ENCODE results near the gene COA3.

Gene COA3

DNA sequence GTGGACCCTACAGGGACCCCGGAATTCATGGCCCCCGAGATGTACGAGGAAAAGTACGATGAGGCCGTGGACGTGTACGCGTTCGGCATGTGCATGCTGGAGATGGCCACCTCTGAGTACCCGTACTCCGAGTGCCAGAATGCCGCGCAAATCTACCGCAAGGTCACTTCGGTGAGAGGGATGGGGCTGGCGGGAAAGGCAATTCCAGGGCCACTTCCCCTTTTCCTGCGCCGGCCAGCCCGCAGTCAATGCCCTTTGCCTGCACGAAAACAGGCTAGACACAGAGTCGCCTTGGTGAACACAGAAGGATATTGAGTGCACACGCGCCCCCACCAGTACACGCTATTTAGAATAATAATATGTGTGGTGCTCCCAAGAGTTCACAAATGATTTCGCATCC is 14.1 kb downstream of the COA3 start:
- TF ChIP-seq, protein P1, sequence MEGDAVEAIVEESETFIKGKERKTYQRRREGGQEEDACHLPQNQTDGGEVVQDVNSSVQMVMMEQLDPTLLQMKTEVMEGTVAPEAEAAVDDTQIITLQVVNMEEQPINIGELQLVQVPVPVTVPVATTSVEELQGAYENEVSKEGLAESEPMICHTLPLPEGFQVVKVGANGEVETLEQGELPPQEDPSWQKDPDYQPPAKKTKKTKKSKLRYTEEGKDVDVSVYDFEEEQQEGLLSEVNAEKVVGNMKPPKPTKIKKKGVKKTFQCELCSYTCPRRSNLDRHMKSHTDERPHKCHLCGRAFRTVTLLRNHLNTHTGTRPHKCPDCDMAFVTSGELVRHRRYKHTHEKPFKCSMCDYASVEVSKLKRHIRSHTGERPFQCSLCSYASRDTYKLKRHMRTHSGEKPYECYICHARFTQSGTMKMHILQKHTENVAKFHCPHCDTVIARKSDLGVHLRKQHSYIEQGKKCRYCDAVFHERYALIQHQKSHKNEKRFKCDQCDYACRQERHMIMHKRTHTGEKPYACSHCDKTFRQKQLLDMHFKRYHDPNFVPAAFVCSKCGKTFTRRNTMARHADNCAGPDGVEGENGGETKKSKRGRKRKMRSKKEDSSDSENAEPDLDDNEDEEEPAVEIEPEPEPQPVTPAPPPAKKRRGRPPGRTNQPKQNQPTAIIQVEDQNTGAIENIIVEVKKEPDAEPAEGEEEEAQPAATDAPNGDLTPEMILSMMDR (IDR thresholded peaks at IDR 0.05) = no peak

GRCh38 chr17:42783791-42784138 is 14.7 kb downstream of the COA3 start:
- TF ChIP-seq, protein P1 (IDR thresholded peaks at IDR 0.05) = no peak

DNA sequence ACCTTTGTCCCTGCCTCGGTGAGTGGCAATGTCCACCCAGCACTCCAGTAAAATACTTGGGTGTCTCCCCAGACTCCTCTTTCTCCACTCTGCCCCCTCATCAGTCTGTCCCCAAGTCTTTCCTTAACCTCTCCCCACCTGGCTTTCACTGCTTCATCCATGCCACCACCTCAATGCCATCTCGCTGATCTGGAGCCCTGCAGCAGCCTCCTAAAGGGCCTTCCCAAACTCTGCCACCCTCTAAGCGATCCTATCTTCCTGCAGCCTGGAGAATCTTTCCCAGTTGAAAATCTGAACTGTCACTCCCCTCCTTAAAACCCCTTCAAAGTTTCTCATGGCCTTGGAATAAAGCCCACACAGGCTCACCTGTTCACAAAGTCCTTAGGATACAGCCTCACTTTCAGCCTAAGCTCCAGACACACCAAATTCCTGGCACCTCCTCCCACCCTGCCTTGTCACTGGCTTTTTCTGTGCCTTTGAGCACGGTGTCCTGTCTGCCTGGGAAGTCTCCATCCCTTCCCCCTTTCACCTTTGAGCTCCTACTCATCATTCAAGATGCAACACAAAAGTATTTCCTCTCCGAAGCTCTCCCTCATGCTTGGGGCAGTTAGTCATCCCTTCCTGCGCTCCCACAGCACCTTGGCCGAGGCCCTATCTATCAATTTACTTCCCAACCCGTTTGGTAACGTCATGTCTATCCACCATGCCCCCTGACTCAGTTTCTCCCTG is 15.3 kb downstream of the COA3 start:
- TF ChIP-seq, protein P1 (IDR thresholded peaks at IDR 0.05) = no peak

DNA sequence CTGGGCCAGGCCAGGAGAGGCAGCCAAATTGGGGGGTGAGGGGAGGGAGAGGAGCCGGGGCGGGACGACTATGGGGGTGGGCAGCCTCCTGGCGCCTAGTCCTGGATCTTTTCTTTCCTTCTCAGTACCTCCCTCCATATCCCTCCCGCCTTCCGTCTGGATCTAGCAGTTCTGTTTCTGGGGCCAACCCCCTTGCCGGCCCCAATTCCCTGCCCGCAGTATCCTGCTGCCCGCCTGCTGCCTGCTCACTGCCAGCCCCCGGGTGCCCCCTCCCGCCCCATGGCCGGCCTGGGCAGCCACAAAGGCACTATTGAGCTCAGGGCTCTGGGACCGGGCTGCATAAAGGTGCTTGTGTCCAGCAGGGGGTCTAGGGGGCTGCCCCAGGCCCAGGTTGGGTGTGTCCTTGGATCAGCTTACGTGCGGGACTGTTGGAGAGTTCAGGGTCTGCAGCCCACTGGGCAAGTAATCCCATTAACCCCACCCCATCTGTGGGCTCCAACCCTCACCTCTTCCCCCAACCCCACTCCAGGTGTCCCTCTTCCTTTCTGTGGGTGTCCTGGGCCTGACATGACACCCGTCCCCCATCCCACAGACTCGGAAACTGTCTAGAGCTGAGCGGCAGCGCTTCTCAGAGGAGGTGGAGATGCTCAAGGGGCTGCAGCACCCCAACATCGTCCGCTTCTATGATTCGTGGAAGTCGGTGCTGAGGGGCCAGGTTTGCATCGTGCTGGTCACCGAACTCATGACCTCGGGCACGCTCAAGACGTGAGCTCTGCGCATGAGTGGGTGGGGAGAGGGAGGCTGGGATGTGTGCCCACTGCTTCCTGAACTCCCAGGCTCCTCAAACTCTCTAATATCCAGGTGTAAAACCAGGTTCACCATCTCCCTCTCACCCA is 16.1 kb downstream of the COA3 start:
- TF ChIP-seq, protein P1 (IDR thresholded peaks at IDR 0.05) = no peak

GRCh38 chr17:42781639-42782165 is 16.8 kb downstream of the COA3 start:
- TF ChIP-seq, protein P1 (IDR thresholded peaks at IDR 0.05) = no peak

DNA sequence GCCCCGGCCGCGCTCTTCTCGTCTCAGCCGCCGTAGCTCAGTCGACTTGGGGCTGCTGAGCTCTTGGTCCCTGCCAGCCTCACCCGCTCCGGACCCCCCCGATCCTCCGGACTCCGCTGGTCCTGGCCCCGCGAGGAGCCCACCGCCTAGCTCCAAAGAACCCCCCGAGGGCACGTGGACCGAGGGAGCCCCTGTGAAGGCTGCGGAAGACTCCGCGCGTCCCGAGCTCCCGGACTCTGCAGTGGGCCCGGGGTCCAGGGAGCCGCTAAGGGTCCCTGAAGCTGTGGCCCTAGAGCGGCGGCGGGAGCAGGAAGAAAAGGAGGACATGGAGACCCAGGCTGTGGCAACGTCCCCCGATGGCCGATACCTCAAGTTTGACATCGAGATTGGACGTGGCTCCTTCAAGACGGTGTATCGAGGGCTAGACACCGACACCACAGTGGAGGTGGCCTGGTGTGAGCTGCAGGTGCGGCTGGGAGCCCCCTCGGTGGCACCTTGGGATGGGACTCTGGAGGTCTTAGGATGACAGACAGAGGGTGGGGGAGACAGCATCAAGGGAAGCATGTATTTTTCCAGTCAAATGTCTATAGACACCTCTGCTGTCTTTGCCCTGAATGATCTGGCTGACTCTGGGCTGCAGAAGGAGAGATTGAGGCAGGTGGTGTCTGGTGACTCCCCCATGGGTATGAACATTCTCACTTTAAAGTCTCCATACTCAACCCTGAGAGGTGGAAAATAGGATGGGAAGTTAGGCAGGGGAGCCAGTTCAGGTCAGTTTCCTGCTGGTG is 17.5 kb downstream of the COA3 start:
- TF ChIP-seq, protein P1 (IDR thresholded peaks at IDR 0.05) = no peak

Data from LNCAP (cell line).